Colonic mucosa (tissue), 4 donors: ENCODE data around the gene CNDP1. TPM values are rescaled to one million over a fixed set of nuclear protein-coding genes. Genes with fewer than 3 reads are reported as not detected.

ENCODE experiments used
- DNase-seq: peaks from one replicate; pipeline ENCODE4 v3.0.0-alpha.2; 2020
- H3K27ac ChIP-seq: fragments of 200-600 bp; one replicate; pipeline ENCODE4 v1.8.0; 2021
- H3K27me3 ChIP-seq: fragments of 200-600 bp; one replicate; pipeline ENCODE4 v1.8.0; 2021
- H3K36me3 ChIP-seq: fragments of 200-600 bp; one replicate; pipeline ENCODE4 v1.8.0; 2021
- H3K4me1 ChIP-seq: fragments of 200-600 bp; one replicate; pipeline ENCODE4 v1.8.0; 2021; ENCODE audit warnings: mild to moderate bottlenecking
- H3K4me3 ChIP-seq: fragments of 200-600 bp; one replicate; pipeline ENCODE4 v1.8.0; 2021
- H3K9ac ChIP-seq, 2 donors: one replicate each; pipeline ENCODE4 v1.7.0; 2013; ENCODE audit warnings: control low read depth in 2 of 2, low read depth in 2 of 2, low read length in 2 of 2
- H3K9me3 ChIP-seq: fragments of 200-600 bp; one replicate; pipeline ENCODE4 v1.8.0; 2021
- intact Hi-C: fragments of 100-400 bp; cut with DNase I; formaldehyde crosslinking; loops from one replicate; pipeline ENCODE4 v1.14.1; 2022
- total RNA-seq, 2 donors: library from RNA; stranded (reverse); fragmentation: NEBNext Ultra II Directional in 1 of 2; extraction: Animal tissue kit (Norgen Biotek cat#: 25700) in 1 of 2; gene quantifications; one replicate each; pipeline ENCODE4 v1.2.1, GENCODE V29; 2021
- TF ChIP-seq, protein P1 (sequence below): fragments of 200-600 bp; IDR thresholded peaks from one replicate; pipeline ENCODE4 v1.8.0; 2022; ENCODE audit warnings: antibody characterized with exemption, mild to moderate bottlenecking
- donor health status: healthy.
- donor health status: DM: no; HTN: no; CAD: no.
- donor health status: DM: no; HTN: no; CAD: no.

The CNDP1 gene
- total RNA-seq, 2 donors from 2014 or later, result 0.10 TPM; not detected in 1

DNA sequence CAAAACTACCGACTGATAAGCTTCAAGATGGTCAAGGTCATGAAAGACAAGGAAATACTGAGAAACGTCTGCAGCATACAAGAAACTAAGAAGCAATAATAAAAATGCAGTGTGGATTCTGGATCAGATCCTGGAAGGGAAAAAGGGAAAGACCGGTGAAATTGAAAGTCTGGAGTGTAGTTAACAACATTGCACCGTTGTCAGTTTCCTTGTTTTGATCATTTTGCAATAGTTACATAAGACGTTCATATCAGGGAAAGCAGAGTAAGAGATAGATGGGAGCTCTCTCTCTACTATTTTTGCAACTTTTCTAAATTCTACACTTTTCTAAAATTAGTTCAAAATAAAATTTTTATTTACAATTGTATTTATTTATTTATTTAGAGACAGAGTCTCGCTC, 48.3 kb downstream of the CNDP1 start:
- TF ChIP-seq, protein P1, sequence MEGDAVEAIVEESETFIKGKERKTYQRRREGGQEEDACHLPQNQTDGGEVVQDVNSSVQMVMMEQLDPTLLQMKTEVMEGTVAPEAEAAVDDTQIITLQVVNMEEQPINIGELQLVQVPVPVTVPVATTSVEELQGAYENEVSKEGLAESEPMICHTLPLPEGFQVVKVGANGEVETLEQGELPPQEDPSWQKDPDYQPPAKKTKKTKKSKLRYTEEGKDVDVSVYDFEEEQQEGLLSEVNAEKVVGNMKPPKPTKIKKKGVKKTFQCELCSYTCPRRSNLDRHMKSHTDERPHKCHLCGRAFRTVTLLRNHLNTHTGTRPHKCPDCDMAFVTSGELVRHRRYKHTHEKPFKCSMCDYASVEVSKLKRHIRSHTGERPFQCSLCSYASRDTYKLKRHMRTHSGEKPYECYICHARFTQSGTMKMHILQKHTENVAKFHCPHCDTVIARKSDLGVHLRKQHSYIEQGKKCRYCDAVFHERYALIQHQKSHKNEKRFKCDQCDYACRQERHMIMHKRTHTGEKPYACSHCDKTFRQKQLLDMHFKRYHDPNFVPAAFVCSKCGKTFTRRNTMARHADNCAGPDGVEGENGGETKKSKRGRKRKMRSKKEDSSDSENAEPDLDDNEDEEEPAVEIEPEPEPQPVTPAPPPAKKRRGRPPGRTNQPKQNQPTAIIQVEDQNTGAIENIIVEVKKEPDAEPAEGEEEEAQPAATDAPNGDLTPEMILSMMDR, result no peak
- Histone ChIP-seq H3K9ac (no peak overlapping the region), H3K4me1 (no peaks in the 10 kb centered on the region), H3K27ac (no peak overlapping the region), H3K9me3 (no peaks in the 10 kb centered on the region), H3K36me3 (no peaks in the 10 kb centered on the region), H3K4me3 (no peak overlapping the region), H3K27me3 (no peaks in the 10 kb centered on the region)
- DNase-seq, result no peak
- intact Hi-C loops, result no loop called here

DNA sequence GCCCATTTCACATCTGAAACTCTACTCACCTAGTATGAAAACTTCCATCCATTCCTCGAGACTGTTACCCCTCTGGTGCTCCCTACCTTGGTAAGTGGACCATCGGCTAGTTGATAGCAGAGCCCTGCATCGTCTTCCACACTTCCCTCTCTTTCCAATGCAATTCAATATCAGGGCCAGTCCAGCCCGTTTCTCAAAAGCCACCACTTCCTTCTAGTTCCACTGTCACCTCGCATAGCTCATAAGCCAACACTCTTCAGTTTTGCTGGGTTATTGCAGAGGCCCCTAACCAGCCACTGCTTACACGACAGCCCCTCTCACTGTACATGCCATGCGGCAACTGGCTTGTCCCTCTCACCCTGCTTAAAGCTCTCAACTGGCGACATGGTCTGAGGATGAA, 53.1 kb downstream of the CNDP1 start:
- H3K27ac ChIP-seq, result no peak overlapping the region
- no peaks in the 10 kb centered on the region for H3K9me3 ChIP-seq
- DNase-seq, result no peak
- H3K9ac ChIP-seq, result no peak overlapping the region
- no peak overlapping the region for H3K4me3 ChIP-seq
- intact Hi-C loops, result no loop called here
- TF ChIP-seq, protein P1, result no peak
- no peaks in the 10 kb centered on the region for H3K27me3 ChIP-seq
- no peaks in the 10 kb centered on the region for H3K36me3 ChIP-seq
- no peaks in the 10 kb centered on the region for H3K4me1 ChIP-seq

DNA sequence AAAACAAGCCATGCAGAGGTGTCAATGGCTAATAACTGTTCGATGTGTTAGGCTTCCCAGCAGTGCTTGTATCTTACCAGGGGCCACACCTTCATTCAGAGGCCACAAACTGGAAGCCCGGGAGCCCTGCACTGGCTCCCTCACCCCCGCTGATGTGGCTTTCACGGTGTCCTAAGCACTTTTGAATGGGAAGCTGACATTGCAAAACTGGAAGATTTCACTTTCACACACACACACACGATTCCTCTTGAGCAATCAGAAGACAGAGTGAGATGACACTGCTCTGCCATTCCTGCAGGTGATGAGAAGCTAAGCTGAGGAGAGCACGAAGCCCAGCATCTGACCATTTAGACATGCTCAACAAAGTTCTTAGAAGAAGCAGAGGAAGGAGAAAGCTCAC, 54.7 kb downstream of the CNDP1 start:
- TF ChIP-seq, protein P1, result no peak
- no peaks in the 10 kb centered on the region for H3K27me3 ChIP-seq
- intact Hi-C loops, result no loop called here
- no peaks in the 10 kb centered on the region for H3K4me1 ChIP-seq
- H3K4me3 ChIP-seq, result no peak overlapping the region
- no peak overlapping the region for H3K27ac ChIP-seq
- no peak overlapping the region for H3K9ac ChIP-seq
- DNase-seq, result no peak
- no peaks in the 10 kb centered on the region for H3K36me3 ChIP-seq
- H3K9me3 ChIP-seq, result no peaks in the 10 kb centered on the region

DNA sequence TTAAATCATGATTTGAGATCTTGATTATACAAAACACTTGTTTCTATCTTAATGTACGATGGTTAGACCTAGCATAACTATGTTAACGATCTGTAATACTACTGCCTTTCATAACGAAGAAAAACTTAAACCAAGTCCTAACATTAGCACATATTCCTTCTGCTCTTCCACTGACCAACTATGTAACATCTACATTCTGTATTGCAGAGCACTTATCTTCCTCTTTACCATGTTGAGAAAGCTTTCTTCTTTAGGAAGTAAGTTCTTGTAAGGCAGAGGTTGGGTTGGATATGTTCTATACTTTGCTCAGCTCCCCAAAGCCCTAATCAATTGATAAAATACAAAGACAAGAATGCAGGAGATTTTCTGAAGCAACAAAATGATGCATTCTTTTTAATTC, 55.5 kb downstream of the CNDP1 start:
- no peaks in the 10 kb centered on the region for H3K4me1 ChIP-seq
- intact Hi-C loops, result no loop called here
- TF ChIP-seq, protein P1, result no peak
- H3K36me3 ChIP-seq, result no peaks in the 10 kb centered on the region
- H3K4me3 ChIP-seq, result no peak overlapping the region
- H3K9me3 ChIP-seq, result no peaks in the 10 kb centered on the region
- H3K27ac ChIP-seq, result no peak overlapping the region
- no peak overlapping the region for H3K9ac ChIP-seq
- no peaks in the 10 kb centered on the region for H3K27me3 ChIP-seq
- DNase-seq, result no peak

DNA sequence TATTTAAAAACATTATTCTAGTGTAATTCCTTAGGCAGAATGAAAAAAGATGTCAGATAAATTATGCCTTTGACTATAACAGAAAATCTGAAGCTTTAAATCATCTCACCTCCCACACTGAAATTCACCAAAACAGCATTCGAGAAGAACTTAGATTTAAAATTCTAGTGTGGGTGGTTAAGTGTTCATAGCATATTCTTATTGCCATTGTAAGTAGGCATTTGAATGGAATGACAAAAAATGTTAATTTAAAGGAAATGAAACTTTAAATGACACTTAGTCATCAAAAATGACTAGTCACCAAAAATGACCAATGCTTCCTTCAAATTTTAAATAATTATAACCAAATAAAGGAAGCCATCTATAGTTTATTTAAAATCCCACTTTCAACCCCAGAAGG, 56.4 kb downstream of the CNDP1 start:
- H3K9me3 ChIP-seq, result no peaks in the 10 kb centered on the region
- no peak overlapping the region for H3K9ac ChIP-seq
- H3K27ac ChIP-seq, result no peak overlapping the region
- intact Hi-C loops, result no loop called here
- no peaks in the 10 kb centered on the region for H3K36me3 ChIP-seq
- no peak overlapping the region for H3K4me3 ChIP-seq
- H3K4me1 ChIP-seq, result no peaks in the 10 kb centered on the region
- DNase-seq, result no peak
- H3K27me3 ChIP-seq, result no peaks in the 10 kb centered on the region
- TF ChIP-seq, protein P1, result no peak

DNA sequence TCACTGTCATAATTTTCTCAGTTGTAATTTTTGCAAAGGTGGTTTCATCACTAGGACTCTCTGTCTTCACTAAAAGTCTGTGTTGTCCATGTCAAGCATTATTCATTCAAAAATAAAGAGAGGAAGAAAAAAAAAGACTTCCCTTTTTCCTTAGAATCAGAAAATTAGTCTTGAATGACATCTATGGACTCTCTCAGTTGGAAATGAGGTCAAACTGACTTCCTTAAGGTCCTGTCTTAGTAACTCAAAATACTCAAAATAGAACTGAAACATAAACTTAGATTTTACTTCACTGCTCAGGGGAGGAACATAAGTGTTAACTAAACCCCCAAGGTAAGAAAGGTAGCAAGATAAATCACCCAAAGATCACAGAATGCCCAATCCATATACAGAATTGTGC, 61.1 kb downstream of the CNDP1 start:
- no peak overlapping the region for H3K4me3 ChIP-seq
- no peaks in the 10 kb centered on the region for H3K9me3 ChIP-seq
- intact Hi-C loops, result loop anchor here (5.0 kb wide), 1 partner anchor 93 kb away; no protein-coding TSS in a partner anchor
- H3K27ac ChIP-seq, result no peak overlapping the region
- no peaks in the 10 kb centered on the region for H3K36me3 ChIP-seq
- H3K27me3 ChIP-seq, result no peaks in the 10 kb centered on the region
- H3K9ac ChIP-seq, result no peak overlapping the region
- DNase-seq, result no peak
- TF ChIP-seq, protein P1, result no peak
- H3K4me1 ChIP-seq, result peaks cover 7% of the 10 kb centered on the region
